ENCODE measurements around the gene ZNF689.

DNA sequence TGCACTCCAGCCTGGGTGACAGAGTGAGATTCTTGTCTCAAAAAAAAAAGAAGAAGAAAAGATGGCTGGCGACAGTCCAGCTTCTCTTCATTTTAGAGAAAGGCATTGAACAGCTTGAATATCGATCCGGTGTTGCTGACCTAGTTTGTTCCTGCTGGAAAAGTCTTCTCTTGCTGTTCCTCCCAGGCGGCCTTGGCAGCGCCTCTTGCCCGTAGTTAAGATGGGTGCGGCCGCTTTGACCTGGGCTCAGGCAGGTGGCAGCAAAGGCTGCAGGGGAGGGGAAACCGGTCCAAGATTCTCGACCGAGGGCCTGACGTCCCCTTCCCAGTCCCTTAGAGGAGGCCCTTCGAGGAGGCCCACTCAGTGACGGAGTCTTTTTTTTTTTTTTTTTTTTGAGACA, 48.2 kb downstream of the ZNF689 start:
- TF ChIP-seq EZH2 (IDR thresholded peaks at IDR 0.05; ENCODE audit: low read length, missing control alignments) (no peak), CTCF (conservative IDR thresholded peaks at IDR 0.05 in 1 of 2, IDR thresholded peaks at IDR 0.05 in 1 of 2; ENCODE audit: low read depth in 1 of 2, low read length in 2 of 2) (no peak)

Measured in fibroblast of lung (primary cell).